Posterior vena cava (tissue), 2 donors: Measurements from ENCODE around the gene RPL35A. TPM values are rescaled to one million over a fixed set of nuclear protein-coding genes. Genes with fewer than 3 reads are reported as not detected.

Experiments
- DNase-seq: peaks from one replicate; pipeline ENCODE4 v3.0.0-alpha.2; 2020; ENCODE audit warnings: low spot score
- intact Hi-C, 2 donors: fragments of 100-400 bp; cut with DNase I; formaldehyde crosslinking; loops; one replicate each; pipeline versions ENCODE4 v1.14.1 to v1.14.2; 2022 to 2023
- total RNA-seq, 2 donors: library from RNA; stranded (reverse); fragmentation: NEBNext Ultra II Directional; extraction: Animal tissue kit (Norgen Biotek cat#: 25700); gene quantifications; one replicate each; pipeline ENCODE4 v1.2.1, GENCODE V29; 2021
- donor health status: DM: yes; HTN: yes; CAD: no.
- donor health status: DM: yes; HTN: yes; CAD: no.

Gene RPL35A
- total RNA-seq, 2 donors from 2014 or later: 655 to 664 TPM

DNA sequence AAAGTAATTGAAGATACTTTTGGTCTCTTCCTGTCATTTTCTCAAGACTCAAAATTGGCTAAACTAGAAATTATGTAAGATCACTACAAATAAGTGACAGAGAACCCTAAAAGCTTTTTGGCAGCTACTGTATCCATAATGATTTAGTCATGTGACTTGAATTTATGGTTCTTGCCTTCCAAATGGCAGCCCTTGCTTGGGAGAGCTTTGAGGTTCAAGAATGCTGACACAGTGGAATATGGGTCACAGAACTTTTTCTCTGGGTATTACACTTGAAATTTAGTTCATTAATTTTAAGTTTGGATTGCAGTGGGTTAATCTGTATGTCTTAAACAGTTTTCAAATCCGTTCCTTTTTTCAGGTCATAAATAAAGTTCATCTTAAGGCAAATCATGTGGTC is 24.0 kb downstream of the RPL35A start:
- no peak for DNase-seq
- intact Hi-C loops: no loop called here

DNA sequence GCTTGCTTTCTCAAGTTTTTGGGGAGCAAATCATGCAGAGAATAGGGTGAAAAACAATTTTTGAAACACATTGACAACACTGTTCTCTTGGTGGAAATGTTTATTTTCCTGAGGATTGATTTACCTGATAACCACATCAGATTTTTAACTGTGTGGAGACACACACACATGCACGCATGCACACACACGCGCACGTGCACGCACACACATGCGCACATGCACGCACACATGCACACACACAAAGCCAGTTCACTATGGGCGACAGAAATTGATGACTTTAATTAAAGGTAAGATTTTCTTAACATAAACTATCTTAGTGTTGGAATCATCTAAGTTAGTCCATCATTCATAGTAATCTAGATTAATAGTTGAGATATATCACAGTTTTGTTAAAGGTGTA is 25.3 kb downstream of the RPL35A start:
- intact Hi-C loops: no loop called here
- no peak for DNase-seq

DNA sequence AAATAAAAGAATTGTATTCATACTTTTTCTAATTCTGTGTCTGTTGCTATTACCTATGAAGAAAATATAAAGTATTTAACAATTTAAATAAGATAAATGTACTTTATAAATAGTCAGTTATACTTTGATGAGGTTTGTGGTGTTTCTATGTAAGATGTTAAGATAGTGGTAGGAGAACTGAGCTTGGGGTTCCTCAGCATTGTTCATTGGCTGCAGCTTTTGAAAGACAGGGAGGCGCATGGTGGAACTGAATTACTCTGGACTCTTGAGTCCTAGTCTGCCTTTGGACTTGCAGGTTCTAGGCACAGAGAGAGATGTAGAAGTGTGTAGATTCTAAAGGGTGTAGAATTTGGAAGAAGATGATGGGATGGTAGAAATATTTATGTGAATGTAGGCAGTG is 33.1 kb downstream of the RPL35A start:
- intact Hi-C loops: no loop called here
- DNase-seq: no peak

DNA sequence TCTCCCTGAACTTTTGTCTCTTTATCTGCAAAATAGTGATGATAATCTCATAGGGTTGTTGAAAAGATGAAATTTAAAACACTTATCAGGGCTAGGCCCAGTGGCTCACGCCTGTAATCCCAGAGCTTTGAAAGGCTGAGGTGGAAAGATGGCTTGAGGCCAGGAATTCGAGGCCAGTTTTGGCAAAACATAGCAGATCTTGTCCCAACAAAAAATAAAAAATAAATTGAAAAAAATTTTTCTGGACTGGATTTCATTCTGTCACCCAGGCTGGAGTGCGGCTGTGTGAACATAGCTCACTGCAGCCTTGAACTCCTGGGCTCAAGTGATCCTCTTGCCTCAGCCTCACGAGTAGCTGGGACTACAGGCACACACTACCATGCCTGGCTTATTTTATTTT is 39.7 kb downstream of the RPL35A start:
- intact Hi-C loops: no loop called here
- DNase-seq: no peak

DNA sequence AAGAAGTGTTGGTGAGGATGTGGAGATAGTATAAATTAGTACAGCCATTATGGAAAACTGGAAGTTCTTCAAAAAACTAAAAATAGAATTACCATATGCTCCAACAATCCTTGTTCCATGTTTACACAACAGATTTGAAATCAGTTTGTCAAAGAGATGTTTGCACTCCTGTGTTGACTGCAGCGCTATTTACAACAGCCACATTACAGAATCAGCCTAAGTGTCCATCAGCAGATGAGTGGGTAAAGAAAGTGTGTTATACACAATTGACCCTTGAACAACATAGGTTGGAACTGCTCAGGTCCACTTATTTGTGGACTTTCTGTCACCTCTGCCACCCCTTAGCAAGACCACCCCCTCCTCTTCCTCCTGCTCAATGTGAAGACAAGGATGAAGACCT is 44.7 kb downstream of the RPL35A start:
- DNase-seq: no peak
- intact Hi-C loops: no loop called here

DNA sequence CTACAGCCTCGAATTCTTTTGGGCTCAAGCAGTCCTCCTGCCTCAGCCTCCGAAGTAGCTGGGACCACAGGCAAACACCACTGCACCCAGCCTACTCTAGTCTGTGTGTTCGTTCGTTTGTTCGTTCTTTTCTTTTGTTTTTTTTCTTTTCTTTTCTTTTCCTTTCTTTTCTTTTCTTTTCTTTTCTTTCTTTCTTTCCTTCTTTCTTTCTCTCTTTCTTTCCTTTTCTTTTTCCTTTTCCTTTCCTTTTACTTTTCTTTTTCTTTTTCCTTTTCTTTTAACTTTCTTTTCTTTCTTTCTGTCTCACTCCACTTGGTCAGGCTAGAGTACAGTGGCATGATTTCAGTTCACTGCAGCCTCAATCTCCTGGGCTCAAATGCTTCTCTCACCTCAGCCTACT is 46.9 kb downstream of the RPL35A start:
- no peak for DNase-seq
- intact Hi-C loops: no loop called here

DNA sequence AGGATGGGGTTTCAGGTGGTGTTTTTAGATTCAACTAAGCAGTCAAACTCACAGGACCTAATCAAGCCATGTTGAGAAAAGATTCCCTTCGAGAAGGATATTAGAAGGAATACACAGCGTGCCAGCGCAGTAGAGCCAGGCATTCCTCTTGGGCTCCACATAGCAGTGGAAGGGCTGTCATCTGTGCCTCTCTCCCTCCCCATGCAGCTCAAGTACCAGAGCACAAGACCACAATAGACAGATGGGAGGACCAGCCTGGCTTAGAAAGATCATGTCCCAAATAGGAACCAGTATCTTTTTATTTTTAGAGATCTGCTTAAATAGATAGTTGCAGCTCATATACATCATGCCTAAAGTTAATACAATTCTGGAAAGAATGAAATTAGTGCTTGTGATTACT is 47.9 kb downstream of the RPL35A start:
- intact Hi-C loops: no loop called here
- no peak for DNase-seq

Other genes with a start within 250 kb of the RPL35A start
- gene RUBCN, start 213.3 kb upstream of the RPL35A start, total RNA-seq: 10 to 100 TPM; 22.6 to 31.2 TPM
- 10 to 100 TPM; 56.2 to 75.1 TPM for gene FYTTD1, start 200.3 kb upstream of the RPL35A start, total RNA-seq
- 10 to 100 TPM; 58.7 to 67.5 TPM for gene LRCH3, start 158.9 kb upstream of the RPL35A start, total RNA-seq
- 1 to 10 TPM; 6.5 to 7.3 TPM for gene LMLN, start 10.0 kb downstream of the RPL35A start, total RNA-seq